ENCODE results near the gene GSTP1.

DNA sequence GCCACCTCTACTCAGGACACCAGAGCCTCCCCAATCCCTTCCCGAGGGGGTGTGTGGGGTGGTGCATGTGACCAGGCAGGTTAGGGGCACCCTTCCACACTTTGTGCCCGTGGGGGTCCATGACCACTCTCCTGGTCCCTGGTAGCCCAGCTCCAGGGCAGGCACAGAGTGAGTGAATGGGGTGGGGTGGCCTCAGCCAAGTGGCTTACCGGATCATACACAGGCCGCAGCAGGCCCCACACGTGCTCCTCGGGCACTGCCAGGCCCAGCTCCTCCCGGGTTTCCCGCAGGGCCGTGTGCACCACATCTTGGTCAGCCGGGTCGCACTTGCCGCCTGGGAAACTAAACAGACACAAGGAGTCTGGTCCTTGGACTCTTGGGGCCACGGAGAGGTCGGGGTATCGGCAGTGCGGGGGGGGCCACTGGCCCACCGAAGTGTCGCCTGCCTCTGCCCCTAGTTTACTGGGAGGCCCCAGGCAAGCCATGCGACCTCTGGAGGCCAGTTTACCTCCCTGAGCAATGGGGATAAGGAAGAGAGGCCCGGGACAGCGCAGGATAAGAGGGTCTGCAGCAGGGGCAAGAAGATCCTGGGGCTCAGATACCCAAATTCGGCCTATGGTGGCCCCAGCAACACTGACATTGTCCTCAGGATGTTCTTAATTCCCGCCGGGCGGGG lies 45.2 kb downstream of the GSTP1 start:
- TF ChIP-seq, protein P1, sequence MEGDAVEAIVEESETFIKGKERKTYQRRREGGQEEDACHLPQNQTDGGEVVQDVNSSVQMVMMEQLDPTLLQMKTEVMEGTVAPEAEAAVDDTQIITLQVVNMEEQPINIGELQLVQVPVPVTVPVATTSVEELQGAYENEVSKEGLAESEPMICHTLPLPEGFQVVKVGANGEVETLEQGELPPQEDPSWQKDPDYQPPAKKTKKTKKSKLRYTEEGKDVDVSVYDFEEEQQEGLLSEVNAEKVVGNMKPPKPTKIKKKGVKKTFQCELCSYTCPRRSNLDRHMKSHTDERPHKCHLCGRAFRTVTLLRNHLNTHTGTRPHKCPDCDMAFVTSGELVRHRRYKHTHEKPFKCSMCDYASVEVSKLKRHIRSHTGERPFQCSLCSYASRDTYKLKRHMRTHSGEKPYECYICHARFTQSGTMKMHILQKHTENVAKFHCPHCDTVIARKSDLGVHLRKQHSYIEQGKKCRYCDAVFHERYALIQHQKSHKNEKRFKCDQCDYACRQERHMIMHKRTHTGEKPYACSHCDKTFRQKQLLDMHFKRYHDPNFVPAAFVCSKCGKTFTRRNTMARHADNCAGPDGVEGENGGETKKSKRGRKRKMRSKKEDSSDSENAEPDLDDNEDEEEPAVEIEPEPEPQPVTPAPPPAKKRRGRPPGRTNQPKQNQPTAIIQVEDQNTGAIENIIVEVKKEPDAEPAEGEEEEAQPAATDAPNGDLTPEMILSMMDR (IDR thresholded peaks at IDR 0.05) = no peak
- TF ChIP-seq POLR2AphosphoS5 (IDR thresholded peaks at IDR 0.05) = no peak
- TF ChIP-seq POLR2A (IDR thresholded peaks at IDR 0.05) = no peak
- TF ChIP-seq EP300 (IDR thresholded peaks at IDR 0.05) = no peak

Measured in upper lobe of left lung (tissue), 4 donors.